Inflammatory macrophage (primary cell): ENCODE measurements around the gene ZNF385C.
A peak's percentile ranks its signal among the peaks of the same experiment; 100 is the strongest.

Experiments used
- DNase-seq, 2 donors: peaks; one replicate each; pipeline ENCODE4 v3.0.0-alpha.2; 2020 to 2022

Gene ZNF385C

DNA sequence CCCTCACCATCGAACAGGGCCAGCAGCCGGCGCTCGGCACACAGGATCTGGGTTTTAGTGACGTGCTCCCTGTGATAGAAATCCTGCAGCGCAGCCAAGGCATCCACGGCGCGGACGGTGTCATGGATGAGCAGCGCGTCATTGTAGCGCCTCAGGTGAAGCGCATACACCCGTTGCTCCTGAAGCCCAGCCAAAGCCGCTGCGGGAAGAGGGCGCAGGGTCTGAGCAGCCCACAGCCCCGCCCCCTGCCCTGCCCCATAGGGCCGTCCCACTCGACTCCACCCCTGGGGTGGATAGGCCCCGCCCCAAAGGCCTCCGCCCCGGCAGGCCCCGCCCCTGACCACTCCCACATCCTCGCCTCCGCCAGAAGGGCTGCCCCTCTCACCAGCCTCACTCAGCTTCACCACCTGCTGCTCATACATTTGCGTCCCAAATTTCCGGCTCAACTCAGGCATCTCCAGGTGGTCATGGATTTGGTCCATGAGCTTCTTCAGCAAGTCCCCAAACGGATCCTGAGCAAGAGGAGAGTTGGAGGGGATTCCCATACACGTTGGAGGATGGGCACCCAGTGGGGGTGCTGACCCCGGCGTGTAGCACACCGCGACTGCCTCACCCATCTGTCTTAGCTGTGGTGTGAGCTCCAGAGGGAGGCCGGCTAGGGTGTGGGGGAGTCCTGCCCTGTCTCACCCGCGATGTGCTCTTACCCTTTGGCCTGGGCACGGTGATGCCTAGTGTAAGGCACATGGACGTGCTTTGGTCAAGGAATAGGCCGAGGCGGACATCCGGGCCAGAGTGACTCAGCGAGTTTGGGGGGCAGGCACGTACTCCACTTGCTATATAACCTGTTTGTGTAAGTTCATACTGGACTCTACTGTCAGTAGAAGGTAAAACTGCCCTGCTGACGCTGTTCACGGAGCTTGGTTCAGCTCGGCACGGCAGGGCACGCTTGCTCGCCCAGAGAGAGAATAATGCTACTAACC, 9.6 kb upstream of the ZNF385C start:
- peak; percentile 80 to 82 for DNase-seq

DNA sequence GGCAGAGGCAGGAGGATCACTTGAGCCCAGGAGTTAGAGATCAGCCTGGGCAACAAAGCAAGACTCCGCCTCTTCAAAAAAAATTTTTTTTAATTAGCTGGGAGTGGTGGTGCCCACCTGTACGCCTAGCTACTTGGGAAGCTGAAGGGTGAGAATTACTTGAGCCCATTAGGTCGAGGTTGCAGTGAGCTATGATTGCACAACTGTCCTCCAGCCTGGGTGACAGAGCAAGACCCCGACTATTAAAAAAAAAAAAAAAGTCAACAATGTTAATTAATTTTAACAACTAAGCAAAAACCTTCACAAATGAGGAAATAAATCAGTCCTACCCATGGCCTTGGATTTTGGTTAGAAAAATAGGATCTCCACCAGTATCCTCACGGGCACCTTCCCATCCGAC, 8.9 kb upstream of the ZNF385C start:
- no peak for DNase-seq

DNA sequence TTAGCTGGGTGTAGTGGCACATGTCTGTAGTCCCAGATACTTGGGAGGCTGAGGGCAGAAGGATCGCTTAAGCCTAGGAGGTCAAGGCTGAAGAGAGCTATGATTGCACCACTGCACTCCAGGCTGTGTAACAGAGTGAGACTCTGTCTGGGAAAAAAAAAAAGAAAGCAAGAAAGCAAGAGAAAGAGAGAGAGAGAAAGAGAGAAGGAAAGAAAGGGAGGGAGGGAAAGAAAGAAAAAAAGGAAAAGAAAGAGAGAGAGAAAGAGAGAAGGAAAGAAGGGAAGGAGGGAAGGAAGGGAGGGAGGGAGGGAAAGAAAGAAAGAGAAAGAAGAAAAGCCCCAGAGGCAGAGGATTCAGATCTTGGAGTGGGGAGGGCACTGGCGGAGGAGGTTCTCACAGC, 7.7 kb upstream of the ZNF385C start:
- no peak for DNase-seq

DNA sequence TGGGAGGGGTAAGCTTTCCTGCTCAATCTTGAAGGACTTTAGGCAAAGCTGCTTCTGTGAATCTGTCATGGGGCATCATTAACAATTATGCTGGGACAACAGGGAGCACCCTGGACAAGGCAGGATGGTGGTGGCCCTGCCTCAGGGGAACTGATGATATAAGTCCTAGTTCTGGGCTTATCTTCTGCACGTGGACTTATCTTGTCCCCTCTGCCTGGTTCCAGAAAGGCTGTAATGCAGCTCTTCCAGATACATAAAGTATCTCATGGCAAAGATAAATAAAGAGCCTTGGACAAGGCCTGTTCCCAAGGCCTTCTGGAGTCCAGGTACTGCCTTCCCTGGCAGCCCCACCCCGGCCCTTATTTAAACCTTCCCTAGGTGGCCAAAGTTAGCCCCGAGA, 6.0 kb upstream of the ZNF385C start:
- no peak for DNase-seq

DNA sequence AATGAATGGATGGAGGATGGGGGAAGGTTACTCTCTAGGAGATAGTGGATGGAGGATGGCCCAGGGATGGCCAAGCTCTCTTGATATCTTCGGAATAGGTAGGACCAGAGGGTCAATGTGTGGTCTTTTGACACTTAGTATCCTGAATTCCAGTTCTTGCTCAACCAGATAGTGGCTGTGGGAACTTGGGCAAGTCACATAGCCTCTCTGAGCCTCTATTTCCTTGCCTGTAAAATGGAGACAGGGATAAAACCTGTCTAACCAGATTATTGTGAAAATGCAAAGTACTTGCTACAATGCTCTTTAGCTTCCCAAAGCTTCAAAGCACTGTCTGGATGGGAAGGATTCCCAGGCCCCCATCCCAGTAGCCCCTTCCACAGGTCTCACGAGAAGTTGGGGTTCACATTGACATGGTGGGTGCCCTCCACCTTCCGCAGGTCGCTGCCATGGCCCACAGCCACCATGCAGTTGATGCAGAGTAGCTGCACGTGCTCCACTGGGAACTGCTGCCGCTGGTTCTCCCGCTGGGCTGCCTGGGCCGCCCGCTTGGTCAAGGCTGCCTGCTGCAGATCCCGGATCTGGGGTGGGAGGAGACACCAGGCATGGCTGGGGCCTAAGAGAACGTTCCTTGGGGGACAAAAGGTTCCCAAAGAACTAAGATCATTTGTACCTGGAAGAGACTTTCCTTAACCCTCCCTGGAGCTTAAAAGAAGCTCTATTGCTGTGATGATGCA, 5.1 kb upstream of the ZNF385C start:
- DNase-seq: no peak

DNA sequence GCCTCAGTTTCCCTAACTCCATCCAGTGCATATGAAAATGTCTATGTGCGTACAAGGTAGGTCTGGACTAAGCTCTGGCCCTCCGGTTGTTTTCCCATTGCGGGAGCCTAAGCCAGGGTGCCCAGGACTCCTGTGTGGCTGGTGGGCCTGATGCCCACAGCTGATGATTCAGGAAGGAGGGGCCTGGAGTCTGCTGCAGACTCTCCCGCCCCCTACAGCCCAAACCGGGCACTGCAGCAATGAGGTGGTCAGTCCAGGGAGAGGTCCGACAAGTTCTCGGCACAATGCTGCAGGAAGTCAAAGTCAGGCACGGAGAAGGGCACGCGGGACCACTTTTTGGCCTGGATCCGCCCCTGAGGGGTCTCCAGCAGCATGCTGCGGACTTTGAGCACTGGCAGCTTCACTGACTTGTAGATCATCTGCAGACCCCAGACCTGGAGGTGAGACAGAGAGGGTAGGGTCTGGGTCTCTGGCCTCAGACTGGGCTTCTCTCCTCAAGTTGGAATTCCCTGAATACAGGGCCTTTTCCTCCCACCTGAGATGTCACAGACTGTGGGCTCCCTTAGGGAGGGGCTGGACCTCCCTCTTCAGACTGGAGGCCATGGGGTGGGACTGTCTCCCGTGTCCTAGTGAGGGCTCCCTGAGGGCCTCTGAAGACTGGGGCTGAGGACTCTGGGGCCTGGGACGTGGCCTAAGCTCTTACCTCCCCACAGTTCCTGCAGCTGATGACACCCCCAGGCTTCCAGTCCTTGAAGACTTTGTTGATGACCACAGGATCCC, 3.4 kb upstream of the ZNF385C start:
- DNase-seq: peak; percentile 72 to 79

DNA sequence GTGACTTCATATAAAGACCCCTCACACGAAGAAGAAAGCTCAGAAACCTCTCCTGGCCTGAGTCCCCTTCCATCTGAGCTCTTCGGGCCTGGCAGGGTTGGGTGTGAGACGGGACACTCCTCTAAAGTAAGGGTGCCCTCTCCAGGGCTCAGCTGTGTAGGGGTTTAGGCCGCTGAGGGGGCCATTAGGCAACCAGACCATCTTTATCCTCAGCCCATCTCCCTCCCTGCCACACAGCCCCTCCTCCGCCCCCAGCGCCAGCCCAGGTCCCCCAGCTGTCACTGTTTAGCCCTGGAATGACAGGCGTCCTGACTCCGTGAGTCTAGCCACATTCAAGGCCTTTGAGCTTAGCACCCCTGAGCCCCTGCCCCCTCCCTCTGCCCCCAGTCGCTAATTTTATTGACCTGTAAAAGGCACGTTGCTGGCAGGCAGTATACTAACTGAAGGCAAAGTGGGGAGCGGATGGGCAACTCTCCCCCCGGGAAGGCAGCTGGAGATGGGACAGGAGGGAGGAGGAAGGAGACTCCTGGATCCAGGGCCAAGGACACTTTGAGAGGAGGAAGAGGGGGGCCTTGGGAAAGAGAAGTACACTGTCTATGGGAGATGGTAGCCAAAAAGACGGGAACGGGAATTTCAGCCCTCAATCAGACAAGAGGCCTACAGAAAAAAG, 592 bp upstream of the ZNF385C start:
- DNase-seq: no peak

DNA sequence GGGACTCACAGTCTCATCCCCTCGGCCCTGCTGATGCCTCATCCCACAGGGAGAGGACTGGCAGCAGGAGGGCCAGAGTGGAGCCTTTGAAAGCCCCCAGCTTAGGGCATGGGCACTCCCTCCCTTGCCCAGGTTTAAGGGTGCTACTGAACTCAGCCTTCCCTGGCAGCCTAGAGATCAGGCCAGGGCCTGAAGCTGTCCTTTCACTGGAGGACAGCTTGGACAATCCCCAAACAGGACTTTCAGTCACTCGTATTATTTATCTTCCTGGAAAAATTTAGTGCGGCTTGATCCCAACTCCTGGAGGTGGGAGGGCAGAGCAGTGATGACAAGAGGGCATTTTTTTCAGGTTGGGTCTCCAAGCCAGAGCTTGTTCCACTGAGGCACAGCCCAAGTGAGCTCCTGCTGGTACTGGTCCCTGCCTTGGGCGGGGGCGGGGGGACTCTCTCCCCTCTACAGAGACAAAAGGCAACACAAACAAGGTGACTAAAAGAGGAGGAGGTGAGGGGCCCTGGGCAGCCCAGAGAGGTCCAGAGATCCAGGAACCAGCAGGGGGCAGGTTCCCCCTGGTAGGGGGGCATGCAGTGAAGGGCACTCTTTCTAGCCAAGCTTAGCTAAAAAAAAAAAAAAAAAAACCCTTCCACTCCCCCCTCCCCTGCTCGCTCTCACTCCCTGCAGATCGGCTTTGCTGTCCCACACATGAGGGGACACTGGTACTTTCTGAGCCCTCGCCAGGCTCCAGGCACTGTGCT, 1.7 kb downstream of the ZNF385C start:
- no peak for DNase-seq

DNA sequence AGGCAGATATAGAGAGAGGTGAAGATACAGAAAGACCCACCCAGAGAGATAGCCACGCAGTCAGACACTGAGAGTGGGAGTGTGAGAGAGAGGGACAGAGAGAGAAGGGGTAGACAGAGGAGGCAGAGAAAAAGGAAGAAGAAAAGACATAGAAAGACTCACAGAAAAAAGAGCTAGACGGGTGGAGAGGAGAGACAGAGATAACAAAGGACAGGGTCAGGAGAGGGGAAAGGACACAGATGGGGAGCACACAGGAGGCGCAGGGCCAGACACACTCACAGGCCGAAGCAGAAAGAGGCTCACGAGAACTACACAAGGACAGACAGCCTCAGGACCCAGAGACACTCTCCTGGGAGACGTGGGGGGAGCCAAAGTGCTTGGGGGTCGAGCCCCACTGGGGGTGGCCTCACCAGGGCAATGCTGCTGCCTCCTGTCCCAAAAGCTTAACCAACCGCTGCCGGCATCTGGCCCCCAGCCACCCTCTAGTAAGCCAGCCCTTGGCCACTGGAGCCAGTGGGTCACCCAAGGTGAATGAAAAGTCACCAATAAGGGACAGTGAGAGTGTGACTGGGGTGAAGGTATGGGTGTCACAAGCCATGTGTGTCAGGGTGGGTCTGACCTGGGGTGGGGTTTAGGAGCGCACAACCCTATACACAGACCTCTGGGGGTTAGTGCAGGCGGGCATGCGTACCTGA, 3.8 kb downstream of the ZNF385C start:
- DNase-seq: no peak

DNA sequence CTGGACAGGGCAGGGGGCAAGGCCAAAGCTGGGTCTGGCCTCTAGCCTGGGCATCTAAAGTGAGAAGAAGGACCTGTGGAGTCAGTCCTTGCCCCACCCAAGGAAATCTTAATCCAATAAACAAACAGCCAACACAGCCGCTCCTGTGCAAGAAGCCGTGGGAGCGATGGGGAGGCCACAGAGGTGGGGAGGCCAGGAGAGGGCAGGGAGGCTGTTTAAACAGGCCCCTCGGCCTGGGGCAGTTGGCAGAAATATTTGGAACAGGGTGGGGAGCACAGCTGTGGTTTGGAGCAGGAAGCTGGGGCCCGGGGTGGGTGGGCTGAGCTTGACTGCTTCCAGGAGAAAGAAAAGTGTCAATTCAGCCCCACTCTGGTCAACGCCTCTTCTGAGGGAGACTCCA, 5.3 kb downstream of the ZNF385C start:
- DNase-seq: no peak

DNA sequence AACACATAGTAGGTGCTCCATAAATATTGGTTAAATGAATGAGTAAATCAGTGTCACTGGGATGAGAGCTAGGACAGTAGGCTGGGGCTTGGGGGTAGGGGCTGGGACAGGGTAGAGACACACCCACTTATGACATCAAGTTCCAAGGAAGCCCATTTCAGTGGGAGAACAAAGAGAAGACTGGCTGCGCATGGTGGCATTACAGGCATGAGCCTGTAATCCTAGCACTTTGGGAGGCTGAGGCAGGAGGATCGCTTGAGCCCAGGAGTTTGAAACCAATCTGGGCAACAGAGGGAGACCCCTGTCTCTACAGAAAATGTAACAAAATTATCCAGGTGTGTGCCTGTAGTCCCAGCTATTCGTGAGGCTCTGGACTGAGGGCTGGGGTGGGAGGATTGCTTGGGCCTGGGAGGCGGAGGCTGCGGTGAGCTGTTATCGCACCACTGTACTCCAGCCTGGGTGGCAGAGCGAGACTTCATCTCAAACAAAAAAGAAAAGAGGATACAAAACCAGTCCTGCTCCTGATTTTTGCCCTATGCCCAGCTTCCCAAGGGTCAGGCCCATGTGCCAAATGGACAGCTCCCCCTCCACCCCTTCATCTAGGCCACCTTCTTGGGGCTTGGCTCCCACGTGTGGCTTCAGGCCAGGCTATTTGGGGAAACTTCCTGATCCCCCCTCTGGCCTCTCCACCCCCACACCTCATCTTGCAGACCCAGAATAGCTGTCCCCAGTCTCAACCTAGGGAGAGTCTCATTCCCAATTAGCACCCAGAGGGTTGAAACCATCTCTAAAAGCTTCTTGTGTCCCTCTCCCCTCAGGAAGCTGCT, 7.1 kb downstream of the ZNF385C start:
- DNase-seq: no peak

DNA sequence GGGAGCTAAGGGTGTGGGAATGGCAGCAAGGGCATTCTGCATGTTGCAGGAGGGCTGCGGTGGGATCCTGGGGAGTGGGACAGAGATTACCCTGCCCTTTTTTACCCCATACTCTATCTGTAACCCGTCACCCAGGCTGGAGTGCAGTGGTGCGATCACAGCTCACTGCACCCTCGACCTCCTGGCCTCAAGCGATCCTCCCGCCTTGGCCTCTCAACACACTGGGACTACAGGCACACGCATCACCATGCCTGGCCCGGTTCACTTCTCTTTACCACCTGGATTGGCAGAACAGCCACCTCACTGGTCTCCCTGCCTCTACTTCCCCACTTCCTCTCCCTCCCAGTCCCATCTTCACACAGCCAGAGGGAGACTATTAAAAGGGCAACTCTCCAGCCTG, 9.5 kb downstream of the ZNF385C start:
- no peak for DNase-seq

DNA sequence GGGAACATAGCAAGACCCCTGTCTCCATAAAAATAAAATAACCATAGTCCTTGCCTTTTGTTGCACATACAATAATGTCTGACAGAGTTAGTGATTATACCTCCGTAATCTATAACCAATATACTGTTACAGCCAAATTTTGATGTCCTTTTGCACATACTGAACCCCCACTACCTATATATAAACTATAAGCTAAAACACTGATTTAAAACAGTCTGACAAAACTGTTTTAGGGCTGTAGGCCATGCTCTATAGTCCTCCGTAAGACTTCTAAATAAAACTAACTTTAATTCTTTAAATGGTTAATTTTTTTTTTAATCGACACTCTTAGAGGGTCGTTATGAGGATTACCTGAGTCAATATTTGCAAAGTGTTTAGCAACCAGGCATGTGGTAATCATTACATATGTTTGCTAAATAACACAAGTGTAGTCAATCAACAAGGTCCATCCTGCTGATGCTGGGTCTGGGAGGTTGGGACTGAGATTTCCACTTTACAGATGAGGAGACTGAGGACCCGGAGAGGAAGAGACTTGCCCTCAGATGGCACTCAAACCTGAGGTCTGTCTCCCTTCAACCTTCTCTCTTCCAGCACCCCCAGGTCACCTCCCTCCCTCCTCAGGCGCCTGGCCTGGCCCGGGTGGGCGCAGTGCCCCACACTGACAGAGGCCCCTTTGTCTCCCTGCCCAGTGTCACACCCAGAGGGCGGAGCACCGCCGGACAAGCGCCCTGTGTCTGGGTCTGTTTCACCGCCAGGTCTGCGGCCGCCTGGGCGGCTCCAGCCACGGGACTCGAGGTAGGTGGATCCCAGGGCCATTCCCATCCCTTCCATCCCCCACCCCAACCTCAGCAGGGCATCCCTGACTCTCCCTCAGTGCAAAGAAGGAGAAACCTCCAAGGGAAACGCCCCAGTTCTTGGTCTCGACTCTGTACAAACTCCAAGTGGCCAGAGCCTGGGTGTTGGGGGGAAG, 10.3 kb downstream of the ZNF385C start:
- no peak for DNase-seq

DNA sequence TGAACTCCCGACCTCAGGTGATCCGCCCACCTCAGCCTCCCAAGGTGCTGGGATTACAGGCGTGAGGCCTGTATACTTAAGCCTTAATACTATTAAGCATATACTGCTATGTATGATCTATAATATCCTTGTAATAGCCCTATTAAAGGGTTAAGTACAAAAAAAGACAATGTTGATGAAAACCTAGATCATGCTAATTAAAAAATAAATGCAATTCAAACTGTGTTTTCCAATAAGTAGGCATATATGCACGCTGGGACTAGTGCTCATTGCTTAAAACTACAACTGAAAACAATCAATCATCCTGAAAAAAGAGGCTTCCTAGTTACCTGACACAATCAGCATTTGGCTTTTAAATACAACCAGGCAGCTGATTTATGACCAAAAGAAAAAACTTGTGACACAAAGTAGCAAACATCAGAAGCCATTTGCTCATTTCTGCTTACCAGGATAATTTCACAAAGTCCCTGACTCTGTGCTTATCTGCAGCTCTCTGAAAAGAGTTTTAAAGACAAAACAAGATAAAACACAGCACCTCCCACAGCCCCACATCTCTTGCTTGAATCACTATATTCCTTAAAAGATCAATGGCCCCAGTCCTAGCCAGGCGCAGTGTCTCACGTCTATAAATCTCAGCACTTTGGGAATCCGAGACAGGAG, 11.1 kb downstream of the ZNF385C start:
- DNase-seq: no peak

DNA sequence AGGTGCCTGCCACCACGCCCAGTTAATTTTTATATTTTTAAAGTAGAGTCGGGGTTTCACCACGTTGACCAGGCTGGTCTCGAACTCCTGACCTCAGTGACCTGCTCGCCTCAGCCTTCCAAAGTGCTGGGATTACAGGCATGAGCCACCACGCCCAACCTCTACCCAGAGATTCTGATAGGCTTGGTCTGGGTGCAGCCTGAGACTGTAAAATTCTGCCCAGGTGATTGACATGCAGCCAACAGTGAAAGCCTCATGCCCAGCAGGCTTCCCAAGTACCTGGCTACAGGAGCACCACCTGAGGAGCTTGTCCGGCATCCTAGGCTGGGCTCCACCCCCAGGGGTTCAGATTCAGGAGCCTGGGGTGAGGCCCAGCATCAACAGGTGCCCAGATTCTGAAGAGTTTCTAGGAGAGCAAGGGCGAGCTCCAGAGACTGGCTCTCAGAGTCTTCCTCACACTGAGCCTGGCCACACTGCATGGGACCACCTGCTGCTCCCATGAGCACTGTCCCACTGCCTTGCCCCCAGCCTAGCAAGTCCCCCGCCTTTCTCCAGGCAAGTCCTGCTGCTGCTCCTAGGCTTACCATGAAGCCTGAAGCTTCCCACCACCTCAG, 16.6 kb downstream of the ZNF385C start:
- DNase-seq: no peak

DNA sequence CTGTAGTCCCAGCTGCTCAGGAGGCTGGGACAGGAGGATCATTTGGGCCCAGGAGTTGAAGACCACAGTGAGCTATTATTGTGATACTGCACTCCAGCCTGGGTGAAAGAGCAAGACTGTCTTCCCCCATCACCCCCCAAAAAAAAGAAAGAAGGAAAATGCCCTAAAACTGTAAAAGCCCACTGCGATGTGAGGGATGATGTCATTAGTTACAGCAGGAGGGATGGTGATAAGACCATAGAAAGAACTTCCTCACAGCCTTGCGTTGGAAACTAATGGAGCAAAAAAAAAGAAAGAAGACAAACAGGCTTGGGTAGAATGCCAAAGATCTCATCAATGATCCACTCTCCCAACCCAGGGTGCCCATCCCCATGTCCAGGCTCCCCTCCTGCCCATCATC, 18.7 kb downstream of the ZNF385C start:
- no peak for DNase-seq

DNA sequence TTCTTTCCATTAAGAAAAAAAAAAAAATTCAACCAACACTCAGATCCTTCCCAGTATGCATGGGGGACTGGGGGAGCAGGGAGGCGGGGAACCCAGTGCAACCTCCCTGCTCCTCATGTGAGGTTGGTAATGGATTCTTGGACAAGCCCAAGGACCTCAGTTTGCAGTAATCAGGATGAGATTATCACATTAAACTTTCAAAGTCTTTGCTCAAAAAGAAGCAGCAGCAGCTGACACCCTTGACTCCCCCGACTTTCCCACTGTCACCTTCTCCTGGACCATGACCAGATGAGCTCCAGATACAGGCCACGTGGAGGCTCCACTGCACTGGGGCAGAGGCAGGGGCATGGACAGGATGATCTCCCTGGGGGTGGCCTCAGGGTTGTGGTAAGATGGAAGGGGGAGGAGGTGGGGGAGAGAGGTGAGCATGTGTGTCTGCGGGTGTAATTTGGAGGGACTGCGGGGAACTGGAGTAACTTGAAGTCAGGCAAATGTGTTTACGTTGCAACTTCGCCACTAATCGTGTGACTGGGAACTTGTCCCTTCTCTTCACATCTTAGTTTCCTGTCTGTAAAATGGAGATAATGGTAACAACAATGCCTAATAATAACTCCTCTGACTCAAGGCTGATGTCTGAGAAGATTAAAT, 19.8 kb downstream of the ZNF385C start:
- DNase-seq: no peak
